Bladder microvascular endothelial cell (primary cell): ENCODE data around the gene LYPLA2. TPM values are rescaled to one million over a fixed set of nuclear protein-coding genes. Genes with fewer than 3 reads are reported as not detected.

ENCODE experiments used
- total RNA-seq: library from RNA; depleted of rRNA; stranded (reverse); fragments of >200 nt; gene quantifications from 2 replicates; pipeline ENCODE4 v1.2.3, GENCODE V29; 2014

The LYPLA2 gene
- 88.1 and 94.1 TPM in 2 replicates for total RNA-seq

DNA sequence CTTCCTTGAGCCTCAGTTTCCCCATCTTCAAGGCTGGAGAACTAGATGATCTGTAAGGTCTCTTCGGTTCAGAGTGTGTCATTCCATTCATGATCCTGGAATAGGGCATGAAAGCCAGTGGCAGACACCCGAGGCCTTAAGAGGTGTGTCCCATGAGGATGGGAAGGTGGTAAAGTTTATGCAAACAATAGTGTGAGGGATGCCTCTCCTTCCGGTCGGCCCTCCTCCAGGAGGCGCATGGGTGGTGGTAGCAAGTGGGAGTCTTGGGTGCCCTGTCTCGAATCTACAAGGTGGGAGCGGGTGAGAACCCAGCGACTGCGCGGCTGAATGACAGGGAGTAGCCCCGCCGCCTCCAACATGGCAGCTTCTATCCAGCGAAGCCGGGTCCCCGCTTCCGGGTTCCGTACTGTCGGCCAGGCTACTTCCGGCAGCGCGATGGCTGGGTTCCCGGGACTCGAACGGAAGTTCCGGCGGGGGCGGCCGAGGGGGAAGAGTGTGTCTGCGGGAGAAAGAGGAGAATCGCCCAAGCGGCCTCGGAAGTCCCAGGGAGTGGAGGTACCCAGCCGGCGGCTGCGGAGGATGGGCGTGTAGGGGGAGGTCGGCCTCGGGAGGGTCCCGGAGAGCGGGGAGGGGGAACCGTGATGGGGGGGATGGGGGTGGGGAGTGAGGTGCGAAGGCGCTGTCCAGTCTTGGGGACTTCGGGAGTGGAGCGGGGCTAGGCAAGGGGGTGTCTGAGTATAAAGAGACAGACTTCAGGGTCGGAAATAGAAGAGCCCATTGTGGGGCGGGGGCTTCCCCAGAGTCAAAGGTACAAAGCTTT is at the start of gene LYPLA2:
LYPLA2 (plus strand) TSS at position 450 of the 820 bp plus-strand sequence. CDS start 1,538 bp downstream, outside the sequence.

DNA sequence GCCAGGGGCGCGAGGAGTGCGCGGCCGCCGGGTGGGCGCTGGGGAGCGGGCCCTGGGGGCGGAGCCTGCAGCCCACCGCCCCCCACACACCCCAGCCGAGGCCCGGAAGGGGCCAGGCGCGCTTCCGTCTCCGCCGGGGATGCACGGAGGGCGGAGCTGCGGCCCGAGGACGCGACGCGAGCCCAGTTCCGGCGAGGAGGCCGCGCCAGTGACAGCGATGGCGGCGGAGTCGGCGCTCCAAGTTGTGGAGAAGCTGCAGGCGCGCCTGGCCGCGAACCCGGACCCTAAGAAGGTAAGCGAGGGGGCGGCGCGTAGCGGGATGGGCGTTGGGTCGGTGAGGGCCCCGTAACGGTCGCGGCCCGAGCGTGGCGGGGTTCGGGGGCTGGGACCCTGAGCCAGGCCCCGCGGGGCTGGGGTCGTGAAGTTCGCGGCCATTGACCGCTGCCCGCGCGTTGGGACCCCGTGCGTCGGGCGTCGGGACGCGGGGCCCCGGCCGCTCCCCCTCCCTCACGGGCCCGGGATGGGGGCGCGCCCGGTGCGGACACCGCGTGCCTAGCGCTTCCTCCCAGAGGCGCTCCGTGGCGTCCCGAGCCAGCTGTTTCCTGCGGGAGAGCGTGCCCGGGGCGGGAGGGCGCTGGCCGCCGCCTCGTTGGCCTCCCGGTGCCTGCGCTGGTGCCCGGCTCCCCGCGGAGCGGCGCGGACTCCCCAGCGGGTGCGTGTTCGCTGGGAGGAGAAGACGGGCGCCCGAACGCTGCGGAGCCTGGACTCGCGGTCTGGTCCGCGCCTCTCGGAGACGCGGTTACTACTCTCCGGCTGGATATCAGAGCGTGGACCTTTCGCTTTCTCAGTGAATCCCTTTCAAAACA is 47.4 kb upstream of the LYPLA2 start, which contains the start of gene ELOA:
ELOA (plus strand) TSS at position 185 of the 866 bp plus-strand sequence; CDS start at position 218, 33 bp downstream.

DNA sequence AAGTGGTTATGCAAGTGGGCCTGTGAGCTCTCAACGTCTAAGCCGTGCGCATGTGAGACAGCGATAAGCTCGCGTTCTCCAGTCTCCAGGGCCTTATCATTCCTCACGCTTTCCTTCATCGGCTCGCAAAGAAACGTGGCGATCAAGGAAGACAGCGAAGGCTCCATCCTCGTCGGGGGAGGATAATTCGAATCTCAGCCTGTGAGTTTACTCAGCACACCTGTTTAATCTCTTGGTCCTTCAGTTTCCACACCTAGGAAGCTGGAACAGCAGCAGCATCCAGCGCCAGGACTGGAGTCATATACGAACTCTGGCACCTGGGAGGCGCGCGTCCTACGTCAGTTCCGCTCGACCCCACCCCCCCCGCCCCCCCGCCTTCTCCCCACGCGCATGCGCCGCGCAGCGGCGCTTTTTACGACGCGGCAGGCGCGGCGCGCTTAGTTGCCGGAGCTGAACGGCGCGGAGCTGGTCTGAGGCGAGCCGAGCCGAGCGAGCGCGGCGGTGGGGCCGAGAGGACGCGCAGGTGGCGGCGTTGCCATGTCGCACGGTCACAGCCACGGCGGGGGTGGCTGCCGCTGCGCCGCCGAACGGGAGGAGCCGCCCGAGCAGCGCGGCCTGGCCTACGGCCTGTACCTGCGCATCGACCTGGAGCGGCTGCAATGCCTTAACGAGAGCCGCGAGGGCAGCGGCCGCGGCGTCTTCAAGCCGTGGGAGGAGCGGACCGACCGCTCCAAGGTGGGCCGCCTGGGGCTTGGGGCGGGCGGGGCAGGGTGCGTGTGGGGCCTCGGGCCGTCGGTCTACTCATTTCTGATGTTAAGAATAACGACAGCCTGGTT is 12.7 kb upstream of the LYPLA2 start, which contains the start of gene PITHD1:
PITHD1 (plus strand) TSS at position 440 of the 836 bp plus-strand sequence; CDS start at position 538, 98 bp downstream.

DNA sequence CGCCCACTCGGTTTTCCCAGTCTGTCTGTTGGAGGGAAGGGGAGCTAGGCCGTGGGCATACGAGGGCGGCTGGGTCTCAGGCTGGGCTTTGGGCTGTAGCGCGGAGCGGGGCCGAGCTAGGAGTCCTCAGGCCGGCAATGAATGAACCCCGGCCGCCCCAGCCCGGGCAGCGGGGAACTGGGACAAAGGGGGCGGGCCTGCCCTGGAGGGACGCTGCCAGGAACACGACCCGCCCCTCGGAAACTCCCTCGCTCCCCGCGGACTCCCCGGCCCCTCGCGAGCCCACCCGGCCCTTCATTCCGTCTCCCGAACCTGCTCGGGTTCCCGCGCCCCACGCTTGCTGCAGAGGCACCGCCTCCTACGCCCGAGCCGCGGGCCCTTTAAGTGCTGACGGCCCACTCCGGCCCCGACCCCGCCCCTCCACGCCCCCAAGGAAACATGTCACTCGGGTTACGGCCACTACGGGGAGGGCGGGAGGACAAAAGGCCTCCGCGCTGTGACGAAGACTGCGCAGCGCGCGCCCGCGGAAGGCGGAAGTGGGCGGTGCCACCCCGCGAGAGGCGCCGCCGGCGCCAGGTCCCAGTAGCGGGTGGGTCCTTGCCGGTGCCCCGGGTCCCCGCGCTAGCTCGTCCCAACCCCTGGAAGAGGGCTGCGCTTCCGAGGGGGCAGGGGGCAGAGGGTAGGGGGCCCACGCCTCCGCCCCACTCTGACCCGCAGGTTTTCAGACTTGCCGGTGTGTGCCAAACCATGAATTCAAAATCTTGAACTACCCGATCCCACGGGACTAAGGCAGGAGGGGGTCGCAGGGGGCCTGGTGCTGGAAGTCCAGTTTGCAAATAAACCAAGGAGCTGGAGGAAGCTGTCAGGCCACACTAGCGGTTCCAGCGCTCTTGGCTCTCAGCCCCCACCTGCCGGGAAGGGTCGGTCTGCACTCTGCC is 9.7 kb downstream of the LYPLA2 start, which contains the start of gene GALE:
GALE (minus strand) TSS at position 355 of the 938 bp plus-strand sequence. CDS start 1,747 bp downstream, outside the sequence.

DNA sequence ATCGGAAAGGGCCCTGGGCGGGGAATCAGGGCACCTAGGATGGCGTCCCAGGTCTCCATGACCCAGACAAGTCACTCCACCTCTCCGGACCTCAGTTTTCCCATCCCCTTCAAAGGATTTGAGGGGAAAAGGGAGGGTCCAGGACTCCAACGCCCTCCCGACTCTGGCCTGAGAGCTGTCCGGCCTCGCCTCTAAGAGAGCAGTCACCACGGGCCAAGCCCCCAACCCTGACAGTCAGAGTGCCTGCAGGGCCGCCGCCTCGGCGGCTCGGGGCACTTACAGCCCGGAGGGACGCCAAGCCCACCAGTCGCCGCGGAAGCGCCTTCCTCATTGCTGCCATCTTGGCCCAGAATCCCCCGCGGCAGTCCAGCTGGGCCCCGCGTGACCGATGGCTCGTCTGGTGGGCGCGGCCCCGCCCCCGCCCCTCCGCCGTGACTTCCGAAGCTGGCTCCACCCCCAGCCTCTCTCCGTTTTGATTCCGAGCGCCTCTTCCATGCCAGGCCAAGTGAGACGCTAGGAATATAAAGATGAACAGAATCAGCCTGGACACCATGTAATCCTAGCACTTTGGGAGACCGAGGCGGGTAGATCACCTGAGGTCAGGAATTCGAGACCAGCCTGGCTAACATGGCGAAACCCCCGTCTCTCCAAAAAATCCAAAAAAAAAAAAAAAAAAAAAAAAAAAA is 34.3 kb downstream of the LYPLA2 start, which contains the start of gene HMGCL:
HMGCL (minus strand) TSS at position 354 of the 686 bp plus-strand sequence; CDS start at position 340, 14 bp downstream.

Other genes with a start within 250 kb of the LYPLA2 start
- 290 and 390 TPM in 2 replicates for gene ID3, start 231.6 kb upstream of the LYPLA2 start, total RNA-seq
- 1,057 and 1,406 TPM in 2 replicates for gene RPL11, start 99.3 kb upstream of the LYPLA2 start, total RNA-seq
- 14.7 and 23.9 TPM in 2 replicates for gene ELOA, start 47.7 kb upstream of the LYPLA2 start, total RNA-seq
- gene PITHD1, start 12.7 kb upstream of the LYPLA2 start, total RNA-seq = 26.7 and 41.0 TPM in 2 replicates
- gene GALE, start 9.6 kb downstream of the LYPLA2 start, total RNA-seq = 39.7 and 44.4 TPM in 2 replicates
- 38.2 and 50.2 TPM in 2 replicates for gene HMGCL, start 34.3 kb downstream of the LYPLA2 start, total RNA-seq
- gene FUCA1, start 77.1 kb downstream of the LYPLA2 start, total RNA-seq = 9.7 and 15.2 TPM in 2 replicates
- gene CNR2, start 122.2 kb downstream of the LYPLA2 start, total RNA-seq = not detected in 2 replicates
- gene PNRC2, start 168.7 kb downstream of the LYPLA2 start, total RNA-seq = 95.4 and 103 TPM in 2 replicates
- 70.4 and 135 TPM in 2 replicates for gene SRSF10, start 189.2 kb downstream of the LYPLA2 start, total RNA-seq